GM19452 (cell line): ENCODE results near the gene SLC5A10.
"Not testable (repeated sequence)": the region's sequence is repeated elsewhere in the genome, so short reads cannot be mapped to it uniquely, and the experiment has no call there.

Experiments
- ATAC-seq: cut with Tn5 transposase; IDR thresholded peaks from one replicate; pipeline ENCODE4 v1.9.1; 2021; ENCODE audit not compliant: unreplicated experiment

The SLC5A10 gene

DNA sequence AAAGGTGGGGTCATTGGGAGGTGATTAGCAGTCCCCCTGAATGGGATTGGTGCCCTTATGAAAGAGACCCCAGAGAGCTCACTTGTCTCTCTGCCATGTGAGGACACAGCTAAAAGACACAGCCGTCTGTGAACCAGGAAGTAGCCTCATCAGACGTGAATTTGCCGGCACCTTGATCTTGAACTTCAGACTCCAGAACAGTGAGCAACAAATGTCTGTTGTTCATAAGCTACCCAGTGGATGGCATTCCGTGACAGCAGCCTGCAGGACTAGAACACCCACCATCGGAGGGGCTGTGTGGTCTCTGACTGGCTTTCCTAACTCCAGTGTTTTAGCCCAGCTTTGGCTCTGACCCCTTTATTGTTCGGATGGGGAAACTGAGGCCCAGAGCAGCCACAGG lies 85.6 kb downstream of the SLC5A10 start:
- not testable (repeated sequence) for ATAC-seq

DNA sequence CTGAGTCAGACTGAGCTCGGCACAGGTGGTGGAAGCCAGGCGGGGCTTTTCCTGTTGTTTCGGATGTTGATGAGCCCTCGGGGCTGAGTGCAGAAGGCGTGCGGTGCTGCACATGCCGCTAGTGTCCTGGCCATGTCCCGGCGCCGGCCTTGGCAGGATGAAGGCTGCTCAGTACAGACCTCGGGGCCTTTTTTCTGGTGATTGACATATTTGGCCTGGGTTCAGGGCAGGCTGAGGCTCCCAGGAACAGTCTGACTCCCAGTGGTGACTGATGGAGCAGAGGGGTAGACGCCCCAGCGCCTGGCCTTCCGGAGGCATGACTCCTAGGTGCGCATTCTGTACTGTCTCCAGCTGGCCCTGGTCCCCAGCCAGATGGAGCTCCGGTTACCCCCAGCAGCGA lies 86.0 kb downstream of the SLC5A10 start:
- ATAC-seq, result not testable (repeated sequence)

DNA sequence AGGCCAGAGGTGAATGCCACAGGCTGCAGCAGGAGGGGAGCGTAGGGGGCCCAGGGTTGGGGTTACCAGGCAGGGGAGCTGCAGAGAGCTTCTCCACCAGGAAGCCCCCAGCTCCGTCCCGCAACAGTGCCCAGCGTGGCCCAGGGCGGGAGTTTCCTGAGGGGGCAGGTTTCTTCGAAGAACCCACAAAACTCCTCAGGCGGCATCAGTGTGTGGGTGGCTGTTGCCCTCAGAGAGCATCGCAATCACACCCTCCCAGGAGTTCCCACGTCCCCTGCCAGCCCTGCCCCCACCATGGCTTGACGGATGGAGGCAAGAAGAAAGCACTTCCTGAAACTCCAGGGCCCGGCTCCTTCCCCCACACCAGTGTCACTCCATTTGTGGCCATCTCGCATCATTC lies 86.8 kb downstream of the SLC5A10 start:
- ATAC-seq, result not testable (repeated sequence)

DNA sequence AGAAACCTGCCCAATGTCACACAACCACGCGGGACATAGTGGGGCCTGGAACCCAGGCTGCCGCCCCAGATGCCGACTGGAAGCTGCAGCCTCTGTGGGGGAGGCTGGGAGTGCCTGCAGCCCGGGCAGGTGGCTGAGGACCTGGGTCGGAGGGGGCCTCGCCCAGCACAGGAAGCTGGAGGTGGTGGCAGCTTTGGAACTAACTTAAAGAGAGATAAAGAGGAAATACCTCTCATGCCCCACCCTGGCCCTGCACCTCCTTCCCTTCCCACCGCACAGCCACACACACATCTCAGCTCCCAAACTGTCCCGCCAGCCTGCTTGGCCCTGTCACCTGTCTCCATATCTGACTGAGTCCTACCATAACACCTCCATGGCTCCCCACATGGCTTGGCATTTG lies 88.4 kb downstream of the SLC5A10 start:
- ATAC-seq, result not testable (repeated sequence)

DNA sequence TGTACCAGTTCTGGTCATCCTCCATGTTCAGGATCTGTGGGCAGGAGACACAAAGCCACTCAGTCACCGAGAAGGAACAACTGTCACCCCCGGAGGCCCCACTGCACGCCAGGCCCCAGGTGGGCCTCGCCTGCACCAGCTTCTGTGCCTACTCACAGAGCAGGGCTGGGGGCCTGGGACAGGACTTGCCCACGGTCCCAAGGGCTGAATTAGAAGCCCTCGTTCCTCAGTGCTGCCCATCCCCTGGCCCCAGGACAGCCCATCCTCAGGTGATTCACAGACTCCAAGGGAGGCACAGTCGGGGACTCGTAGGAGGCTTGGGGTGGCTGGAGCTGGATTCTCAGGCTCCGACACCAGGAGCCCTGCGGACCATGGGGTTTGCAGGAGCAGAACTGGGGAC lies 89.9 kb downstream of the SLC5A10 start:
- not testable (repeated sequence) for ATAC-seq

DNA sequence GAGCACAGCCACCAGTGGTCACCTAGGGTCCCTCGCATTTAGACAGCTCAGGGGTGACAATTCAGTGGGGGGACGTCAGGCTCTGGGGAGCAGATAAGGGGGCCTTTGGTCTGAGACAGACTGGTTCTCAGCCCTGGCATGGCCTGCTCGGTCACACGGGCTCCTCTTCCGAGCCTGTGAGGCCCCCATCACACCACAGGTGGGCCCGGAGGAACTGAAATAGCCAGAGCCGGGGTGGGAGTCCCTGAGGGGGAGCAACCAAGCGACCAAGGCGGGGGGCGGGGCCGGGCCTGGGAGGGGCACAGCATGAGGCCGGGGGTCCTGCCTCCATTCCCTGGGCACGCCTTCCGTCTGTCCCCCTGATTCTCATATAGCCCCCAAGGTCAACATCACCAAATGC lies 90.4 kb downstream of the SLC5A10 start:
- ATAC-seq, result not testable (repeated sequence)

DNA sequence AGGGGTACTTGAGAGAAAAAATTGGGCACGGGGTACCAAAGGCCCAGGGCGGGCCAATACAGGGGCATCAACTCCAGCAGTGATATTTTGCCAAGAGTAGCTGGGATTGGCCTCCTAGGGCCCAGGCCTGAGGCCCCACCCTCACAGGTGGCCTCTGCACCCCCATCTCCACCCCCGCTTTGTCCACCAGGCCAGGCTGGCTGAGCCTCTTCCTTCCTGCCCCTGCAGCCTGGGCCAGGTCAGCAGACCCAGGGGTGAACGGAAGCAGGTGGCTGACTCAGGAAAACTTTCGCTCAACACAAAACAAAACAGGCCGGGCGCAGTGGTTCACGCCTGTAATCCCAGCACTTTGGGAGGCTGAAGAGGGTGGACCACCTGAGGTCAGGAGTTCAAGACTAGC lies 91.1 kb downstream of the SLC5A10 start:
- not testable (repeated sequence) for ATAC-seq

DNA sequence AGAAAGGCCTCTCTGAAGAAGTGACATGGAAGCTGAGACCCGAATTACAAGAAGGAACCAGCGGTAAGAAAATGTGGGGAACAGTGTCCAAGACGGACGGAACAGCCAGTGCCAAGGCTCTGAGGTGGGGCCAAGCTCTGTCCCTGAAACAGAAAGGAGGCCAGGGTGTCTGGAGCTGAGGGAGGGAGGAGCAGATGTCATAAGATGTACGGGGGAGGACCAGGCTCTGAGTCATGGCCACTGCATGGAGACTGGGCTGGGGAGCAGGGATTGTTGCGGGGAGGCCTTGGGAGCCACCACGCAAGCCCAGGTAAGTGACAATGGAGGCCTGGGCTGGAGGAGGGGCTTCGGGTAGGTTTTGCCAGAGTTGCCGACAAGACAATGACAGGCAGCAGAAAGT lies 92.7 kb downstream of the SLC5A10 start:
- ATAC-seq, result not testable (repeated sequence)

DNA sequence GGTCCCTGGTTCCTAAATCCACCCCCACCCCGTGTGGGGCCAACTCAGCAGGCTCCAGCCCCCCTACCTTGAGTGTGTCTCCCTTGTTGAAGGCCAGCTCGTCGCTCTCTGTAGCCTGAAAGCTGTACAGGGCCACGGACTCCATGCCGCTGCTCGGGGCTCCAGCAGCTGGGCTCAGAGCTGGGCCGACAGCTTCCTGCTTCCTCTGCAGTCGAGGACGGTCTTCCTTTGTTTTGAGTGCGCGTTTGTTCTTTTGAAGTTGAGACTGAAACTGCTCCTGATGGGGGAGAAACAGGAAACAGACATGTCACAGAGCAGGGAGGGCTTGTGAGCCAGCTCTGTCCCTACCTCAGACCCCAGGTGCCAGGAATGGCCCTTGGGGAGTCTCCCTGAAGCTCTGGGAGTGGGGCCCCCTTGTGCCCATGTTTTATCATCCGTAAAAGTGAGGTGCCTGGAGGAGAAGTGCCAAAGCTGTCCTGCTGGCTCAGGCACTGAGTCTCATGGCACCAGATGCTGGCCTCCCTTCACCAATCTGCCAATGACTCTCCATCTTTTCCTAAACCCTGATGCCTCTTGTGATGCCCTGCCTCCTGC lies 94.9 kb downstream of the SLC5A10 start, which contains the start of gene GRAP:
Gene GRAP (minus strand): TSS at position 176 of the 594 bp plus-strand sequence. CDS start 31 bp downstream, at position 145.
- not testable (repeated sequence) for ATAC-seq

DNA sequence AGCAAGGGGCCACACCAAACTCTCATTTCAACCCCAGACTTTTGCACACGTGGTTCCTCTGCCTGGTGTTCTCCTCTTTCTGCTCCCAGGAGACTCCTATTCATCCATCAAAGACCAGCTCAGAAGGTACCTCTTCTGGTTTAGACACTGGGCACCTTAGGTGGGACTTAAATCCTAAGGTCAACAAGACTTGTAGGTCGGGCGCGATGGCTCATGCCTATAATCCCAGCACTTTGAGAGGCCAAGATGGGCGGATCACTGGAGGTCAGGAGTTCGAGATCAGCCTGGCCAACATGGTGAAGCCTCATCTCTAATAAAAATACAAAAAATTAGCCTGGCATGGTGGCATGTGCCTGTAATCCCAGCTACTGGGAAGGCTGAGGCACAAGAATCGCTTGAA lies 95.5 kb downstream of the SLC5A10 start:
- not testable (repeated sequence) for ATAC-seq

DNA sequence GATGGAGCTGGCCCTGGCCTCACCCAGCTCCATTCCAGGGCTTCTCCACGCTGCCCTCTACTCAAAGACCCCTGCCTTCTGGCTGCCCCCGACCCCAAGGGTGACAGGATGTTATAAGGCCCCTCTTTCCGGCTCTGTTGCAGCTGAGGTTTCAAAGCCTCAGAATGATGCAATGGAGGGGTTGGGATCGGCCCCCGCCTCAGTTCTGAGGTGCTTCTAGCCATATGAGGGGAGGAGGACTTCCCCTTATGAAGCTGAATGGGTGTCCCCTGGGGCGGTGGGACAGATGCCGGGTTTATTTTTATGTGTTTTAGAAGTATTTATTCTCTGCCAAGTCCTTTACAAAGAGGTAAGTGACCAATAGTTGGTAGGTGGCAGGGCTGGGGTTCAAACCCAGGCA lies 96.9 kb downstream of the SLC5A10 start:
- not testable (repeated sequence) for ATAC-seq

DNA sequence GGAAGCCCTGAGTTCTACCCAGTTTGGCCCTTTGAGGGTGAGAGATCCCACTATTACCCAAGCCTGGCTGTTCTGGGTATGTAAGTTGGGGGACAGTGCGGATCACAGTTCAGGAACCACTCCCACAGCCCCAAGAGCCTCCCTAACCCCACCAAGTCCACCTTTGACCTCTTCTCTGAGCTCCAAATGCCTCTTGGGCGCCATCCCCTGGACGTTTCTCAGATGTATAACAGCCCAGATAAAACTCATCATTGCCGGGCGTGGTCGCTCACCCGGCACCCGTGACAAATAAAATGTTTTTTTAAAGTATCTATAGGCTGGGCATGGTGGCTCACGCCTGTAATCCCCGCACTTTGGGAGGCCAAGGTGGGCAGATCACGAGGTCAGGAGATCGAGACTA lies 103.5 kb downstream of the SLC5A10 start:
- not testable (repeated sequence) for ATAC-seq

DNA sequence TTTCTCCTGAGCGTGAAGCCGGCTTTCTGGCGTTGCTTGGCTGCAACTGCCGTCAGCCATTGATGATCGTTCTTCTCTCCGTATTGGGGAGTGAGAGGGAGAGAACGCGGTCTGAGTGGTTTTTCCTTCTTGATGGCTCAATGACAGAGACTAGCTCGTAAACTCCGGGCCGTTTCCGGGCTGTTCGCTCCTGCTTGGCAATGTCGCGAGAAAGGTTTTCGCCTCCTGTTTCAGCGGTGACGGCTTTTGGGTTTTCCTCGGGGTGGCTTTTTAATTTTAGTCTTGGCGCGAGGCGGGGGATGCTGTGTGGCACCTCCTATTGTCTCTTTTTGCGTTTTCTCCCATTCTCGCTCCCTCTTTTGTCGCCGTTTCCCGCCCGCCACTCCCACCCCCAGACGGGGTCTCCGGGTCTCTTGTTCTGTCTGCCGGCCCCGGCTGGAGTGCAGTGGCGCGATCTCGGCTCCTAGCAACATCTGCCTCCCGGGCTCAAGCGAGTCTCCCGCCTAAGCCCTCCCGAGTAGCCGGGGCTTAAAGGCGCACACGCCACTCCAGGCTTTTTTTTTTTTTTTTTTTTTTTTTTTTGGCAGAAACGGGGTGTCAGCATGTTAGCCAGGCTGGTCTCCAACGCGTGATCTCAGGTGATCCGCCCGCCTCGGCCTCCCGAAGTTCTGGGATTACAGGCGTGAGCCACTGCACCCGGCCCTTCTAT lies 110.2 kb downstream of the SLC5A10 start:
- peak; percentile 68 for ATAC-seq

DNA sequence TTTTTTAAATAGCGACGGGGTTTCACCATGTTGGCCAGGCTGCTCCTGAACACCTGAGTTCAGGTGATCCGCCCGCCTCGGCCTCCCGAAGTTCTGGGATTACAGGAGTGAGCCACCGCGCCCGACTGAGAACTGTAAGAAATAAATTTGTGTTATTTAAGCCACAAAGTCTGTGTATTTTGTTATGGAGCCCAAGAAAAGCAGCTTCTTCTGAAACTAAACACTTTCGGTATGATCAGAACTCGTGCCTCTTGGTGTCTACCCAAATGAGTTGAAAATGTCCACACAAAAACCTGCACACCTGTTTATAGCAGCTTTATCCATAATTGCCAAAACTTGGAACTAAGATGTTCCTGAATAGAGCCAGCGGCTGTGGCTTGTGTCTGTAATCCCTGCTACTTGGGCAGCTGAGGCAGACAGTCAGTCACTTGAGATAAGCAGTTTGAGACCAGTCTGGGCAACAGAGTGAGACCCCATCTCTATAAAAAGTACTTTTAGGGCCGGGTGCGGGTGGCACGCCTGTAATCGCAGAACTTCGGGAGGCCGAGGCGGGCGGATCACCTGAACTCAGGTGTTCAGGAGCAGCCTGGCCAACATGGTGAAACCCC lies 110.9 kb downstream of the SLC5A10 start:
- ATAC-seq, result peak; percentile 62

DNA sequence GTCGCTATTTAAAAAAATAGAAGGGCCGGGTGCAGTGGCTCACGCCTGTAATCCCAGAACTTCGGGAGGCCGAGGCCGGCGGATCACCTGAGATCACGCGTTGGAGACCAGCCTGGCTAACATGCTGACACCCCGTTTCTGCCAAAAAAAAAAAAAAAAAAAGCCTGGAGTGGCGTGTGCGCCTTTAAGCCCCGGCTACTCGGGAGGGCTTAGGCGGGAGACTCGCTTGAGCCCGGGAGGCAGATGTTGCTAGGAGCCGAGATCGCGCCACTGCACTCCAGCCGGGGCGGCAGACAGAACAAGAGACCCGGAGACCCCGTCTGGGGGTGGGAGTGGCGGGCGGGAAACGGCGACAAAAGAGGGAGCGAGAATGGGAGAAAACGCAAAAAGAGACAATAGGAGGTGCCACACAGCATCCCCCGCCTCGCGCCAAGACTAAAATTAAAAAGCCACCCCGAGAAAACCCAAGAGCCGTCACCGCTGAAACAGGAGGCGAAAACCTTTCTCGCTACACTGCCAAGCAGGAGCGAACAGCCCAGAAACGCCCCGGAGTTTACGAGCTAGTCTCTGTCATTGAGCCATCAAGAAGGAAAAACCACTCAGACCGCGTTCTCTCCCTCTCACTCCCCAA lies 111.5 kb downstream of the SLC5A10 start:
- not testable (repeated sequence) for ATAC-seq

DNA sequence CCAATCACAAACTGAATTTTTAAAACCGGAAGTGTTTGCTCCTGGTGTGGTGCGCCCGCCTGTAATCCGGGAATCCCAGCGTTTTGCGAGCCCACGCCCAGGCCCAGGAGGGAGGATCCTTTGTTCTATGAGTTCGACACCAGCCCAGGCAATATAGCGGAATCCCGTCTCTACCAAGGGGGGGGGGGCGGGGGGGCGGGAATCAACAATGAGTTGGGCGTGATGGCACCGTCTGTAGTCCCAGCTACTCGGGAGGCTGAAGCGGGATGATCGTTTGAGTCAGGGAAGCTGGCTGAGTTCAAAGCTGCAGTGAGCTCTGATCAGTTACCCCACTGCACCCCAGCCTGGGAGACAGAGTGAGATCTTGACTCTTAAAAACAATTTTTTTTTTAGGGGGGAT lies 112.4 kb downstream of the SLC5A10 start:
- not testable (repeated sequence) for ATAC-seq

DNA sequence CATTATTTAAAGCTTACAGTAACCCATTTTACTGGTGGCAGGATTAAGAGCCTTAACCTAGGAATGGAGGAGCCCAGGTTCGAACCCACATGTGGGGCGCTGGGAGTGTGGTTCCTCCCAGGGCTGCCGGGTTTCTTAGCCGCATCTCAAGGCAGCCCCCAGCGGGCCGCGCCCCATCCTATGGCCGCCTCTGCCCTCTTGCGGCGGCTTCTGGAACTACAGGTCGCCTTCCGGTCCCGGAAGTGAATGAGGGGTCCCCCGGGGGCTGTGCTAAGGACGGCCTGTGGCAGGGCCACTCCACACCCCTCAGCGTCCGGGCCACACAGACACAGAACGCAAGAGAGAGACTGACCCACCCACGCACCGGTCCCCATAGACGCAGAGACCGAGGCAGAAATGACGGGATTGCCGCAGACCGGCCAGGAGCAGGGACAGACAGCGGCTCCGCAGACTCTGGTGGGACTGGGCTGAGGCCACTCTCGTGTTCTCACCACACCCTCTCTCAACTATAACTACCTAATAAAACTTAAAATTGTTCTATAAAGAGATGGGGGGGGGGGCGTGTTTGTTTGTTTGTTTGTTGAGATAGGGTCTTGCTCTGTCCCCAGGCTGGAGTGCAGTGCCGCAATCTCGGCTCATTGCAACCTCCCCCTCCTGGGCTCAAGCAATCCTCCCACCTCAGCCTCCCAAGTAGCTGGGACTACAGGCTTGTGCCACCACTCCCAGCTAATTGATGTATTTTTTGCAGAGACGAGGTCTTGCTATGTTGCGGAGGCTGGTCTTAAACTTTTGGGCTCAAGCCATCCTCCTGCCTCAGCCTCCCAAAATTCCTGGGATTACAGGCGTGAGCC lies 118.6 kb downstream of the SLC5A10 start:
- ATAC-seq, result peak; percentile 91
